PFSK-1 (cell line): ENCODE results near the gene RPS10.

Experiments used
- FOXP2 ChIP-seq: optimal IDR thresholded peaks from 2 replicates; pipeline ENCODE3; 2011; ENCODE audit warnings: borderline replicate concordance, control low read depth, inconsistent platforms; ENCODE audit not compliant: insufficient read depth; ENCODE audit errors: extremely low read length, extremely low read depth
- POLR2AphosphoS5 ChIP-seq: IDR thresholded peaks from 2 replicates; pipeline ENCODE4 v1.6.1; 2012; ENCODE audit warnings: low read depth, mild to moderate bottlenecking, control low read depth, low read length, moderate library complexity
- SIN3A ChIP-seq: IDR thresholded peaks from 2 replicates; pipeline ENCODE4 v1.6.1; 2012; ENCODE audit warnings: mild to moderate bottlenecking, low read length, moderate library complexity, borderline replicate concordance; ENCODE audit not compliant: insufficient read depth
- TAF1 ChIP-seq: IDR thresholded peaks from 2 replicates; pipeline ENCODE4 v1.6.1; 2012; ENCODE audit warnings: low read length, control low read depth, borderline replicate concordance; ENCODE audit not compliant: insufficient read depth
- TF ChIP-seq, protein P1 (sequence below), 2 experiments: IDR thresholded peaks; 2 replicates each; pipeline versions ENCODE4 v1.6.1 to v1.8.0; 2011 to 2012; ENCODE audit warnings: low read depth in 2 of 2, low read length in 2 of 2, control low read depth in 1 of 2, inconsistent platforms in 1 of 2, mild to moderate bottlenecking in 1 of 2, moderate library complexity in 1 of 2; ENCODE audit not compliant: insufficient read depth in 1 of 2

The RPS10 gene

GRCh38 chr6:34393966-34394305, 31.9 kb downstream of the RPS10 start:
- no peak for TF ChIP-seq SIN3A
- no peak for TF ChIP-seq POLR2AphosphoS5
- TF ChIP-seq, protein P1, sequence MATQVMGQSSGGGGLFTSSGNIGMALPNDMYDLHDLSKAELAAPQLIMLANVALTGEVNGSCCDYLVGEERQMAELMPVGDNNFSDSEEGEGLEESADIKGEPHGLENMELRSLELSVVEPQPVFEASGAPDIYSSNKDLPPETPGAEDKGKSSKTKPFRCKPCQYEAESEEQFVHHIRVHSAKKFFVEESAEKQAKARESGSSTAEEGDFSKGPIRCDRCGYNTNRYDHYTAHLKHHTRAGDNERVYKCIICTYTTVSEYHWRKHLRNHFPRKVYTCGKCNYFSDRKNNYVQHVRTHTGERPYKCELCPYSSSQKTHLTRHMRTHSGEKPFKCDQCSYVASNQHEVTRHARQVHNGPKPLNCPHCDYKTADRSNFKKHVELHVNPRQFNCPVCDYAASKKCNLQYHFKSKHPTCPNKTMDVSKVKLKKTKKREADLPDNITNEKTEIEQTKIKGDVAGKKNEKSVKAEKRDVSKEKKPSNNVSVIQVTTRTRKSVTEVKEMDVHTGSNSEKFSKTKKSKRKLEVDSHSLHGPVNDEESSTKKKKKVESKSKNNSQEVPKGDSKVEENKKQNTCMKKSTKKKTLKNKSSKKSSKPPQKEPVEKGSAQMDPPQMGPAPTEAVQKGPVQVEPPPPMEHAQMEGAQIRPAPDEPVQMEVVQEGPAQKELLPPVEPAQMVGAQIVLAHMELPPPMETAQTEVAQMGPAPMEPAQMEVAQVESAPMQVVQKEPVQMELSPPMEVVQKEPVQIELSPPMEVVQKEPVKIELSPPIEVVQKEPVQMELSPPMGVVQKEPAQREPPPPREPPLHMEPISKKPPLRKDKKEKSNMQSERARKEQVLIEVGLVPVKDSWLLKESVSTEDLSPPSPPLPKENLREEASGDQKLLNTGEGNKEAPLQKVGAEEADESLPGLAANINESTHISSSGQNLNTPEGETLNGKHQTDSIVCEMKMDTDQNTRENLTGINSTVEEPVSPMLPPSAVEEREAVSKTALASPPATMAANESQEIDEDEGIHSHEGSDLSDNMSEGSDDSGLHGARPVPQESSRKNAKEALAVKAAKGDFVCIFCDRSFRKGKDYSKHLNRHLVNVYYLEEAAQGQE (IDR thresholded peaks at IDR 0.05; ENCODE audit: insufficient read depth in 1 of 2, low read depth in 2 of 2, low read length in 2 of 2), result no peak
- TF ChIP-seq TAF1, result no peak
- TF ChIP-seq FOXP2, result no peak

GRCh38 chr6:34393191-34393965, 32.5 kb downstream of the RPS10 start:
- no peak for TF ChIP-seq FOXP2
- TF ChIP-seq TAF1, result no peak
- TF ChIP-seq SIN3A, result no peak
- TF ChIP-seq, protein P1 (IDR thresholded peaks at IDR 0.05; ENCODE audit: insufficient read depth in 1 of 2, low read depth in 2 of 2, low read length in 2 of 2), result no peak
- TF ChIP-seq POLR2AphosphoS5, result no peak

DNA sequence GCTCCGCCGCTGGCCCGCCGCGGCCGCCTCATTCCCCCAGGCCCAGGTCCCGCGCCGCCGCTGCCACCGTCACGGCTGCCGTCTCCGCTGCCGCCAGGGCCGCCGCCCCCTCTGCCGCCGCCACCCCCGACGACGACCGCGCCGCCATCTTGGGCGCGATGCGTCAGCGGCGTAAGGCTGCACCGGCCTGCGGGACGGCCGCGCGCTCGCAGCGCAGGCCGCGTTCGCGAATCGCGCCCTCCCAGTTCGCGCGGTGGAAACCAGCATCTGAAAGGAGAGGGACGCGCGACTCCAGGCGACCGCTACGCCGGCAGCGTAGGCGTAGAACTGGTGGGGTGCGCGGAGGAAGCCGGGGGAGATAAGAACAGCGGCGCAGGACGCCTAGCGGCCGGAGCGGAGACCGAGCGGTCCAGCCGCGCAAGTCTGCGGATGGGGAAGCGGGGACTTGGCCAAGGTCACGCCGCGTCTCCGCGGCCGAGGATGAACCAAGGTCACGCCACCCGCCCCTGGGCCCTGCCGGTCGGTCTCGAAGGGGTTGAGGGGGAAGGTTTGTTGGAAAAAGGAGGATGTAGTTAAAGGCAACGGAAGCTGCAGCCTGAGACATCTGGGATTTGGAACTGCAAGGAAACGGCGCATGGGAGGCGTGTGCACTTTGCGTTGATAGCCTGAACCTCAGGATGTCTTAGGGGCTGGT, 33.2 kb downstream of the RPS10 start, which contains the start of gene NUDT3:
TSS of gene NUDT3 (minus strand) at position 173 of the 694 bp plus-strand sequence. CDS start 307 bp downstream, outside the sequence.
- TF ChIP-seq FOXP2 (peak; percentile 98), SIN3A (no peak), POLR2AphosphoS5 (no peak), TAF1 (peak; percentile 75; the same call in 1 of the 2 replicates)
- TF ChIP-seq, protein P1 (IDR thresholded peaks at IDR 0.05; ENCODE audit: insufficient read depth in 1 of 2, low read depth in 2 of 2, low read length in 2 of 2), result 0 out of 4 replicates have a peak, but pooled peaks of 1 of the 2 experiments have one; percentile 22

DNA sequence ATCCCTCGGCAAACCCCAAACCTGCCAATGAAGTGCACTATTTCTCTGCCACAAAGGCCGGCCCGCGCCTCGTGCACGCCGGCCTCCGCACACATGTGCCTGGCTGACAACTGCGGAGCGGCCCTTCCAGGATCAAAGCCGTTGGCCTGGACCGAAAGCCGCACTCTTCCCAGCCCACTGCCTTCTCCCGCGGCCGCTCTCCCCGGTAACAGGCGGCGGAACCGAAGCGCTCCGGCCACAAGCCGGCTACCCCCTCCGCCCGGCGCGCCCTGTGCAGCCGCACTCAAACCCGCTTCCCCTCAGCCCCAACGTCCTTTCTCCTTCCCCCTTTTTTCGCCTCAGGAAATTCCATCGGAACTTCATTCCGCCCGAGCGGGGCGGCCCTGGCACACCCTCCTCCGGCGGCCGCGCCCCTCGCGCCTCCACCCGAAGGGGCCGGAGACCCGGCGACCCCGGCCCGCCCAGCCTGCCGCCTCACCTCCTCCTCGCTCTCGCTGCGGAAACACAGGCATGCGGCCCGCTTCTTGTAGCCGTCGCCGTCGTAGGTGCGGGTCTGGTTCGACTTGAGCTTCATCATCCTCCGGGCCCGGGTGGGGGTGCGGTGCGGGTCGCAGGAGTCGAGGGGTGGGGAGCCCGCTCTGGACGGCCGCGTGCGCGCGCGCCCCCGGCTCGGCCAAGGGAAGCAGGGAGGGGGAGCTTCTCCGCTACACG, 33.9 kb downstream of the RPS10 start:
- peak; percentile 81; the same call in 1 of the 2 replicates for TF ChIP-seq SIN3A
- no peak for TF ChIP-seq TAF1
- no peak for TF ChIP-seq FOXP2
- TF ChIP-seq, protein P1 (IDR thresholded peaks at IDR 0.05; ENCODE audit: insufficient read depth in 1 of 2, low read depth in 2 of 2, low read length in 2 of 2), result no peak
- no peak for TF ChIP-seq POLR2AphosphoS5
